Measurements from ENCODE around the gene GPR17. TPM values are rescaled to one million over a fixed set of nuclear protein-coding genes. Genes with fewer than 3 reads are reported as not detected.

GPR17 gene
- total and polyA plus RNA-seq, 2 experiments from 2014 or later, result not detected

DNA sequence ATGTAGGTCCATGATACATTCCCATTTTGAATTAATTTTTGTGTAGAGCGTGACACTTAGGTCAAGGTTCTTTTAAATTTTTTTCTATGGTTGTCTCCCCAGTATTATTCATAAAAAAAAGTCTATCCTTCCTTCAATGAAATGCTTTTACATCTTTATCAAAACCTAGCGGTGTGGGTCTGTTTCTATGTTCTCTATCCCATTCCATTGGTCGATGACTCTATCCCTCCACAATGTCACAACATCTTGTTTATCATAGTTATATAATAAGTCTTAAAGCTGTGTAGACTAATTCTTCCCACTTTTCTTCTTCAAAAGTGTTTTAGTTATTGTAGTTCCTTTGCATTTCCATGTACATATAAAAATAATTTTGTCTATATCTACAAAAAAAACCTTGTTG lies 47.2 kb upstream of the GPR17 start:
- Histone ChIP-seq H3K36me3 (ENCODE audit: insufficient read depth) (no peaks in the 10 kb centered on the region), H3K4me2 (no peak overlapping the region), H2AFZ (no peak overlapping the region), H3K79me2 (replicated peaks; ENCODE audit: insufficient read depth) (no peaks in the 10 kb centered on the region), H3K27me3 (ENCODE audit: insufficient read depth) (no peaks in the 10 kb centered on the region), H3K4me1 (ENCODE audit: insufficient read depth) (no peaks in the 10 kb centered on the region), H3F3A (replicated peaks; ENCODE audit: low read depth) (no peaks in the 10 kb centered on the region), H3K9me2 (ENCODE audit: insufficient read depth) (no peaks in the 10 kb centered on the region), H3K4me3 (no peak overlapping the region), H3K27ac (ENCODE audit: low read depth) (no peak overlapping the region), H4K20me1 (replicated peaks; ENCODE audit: insufficient read depth) (no peaks in the 10 kb centered on the region)
- no peak for DNase-seq (ENCODE audit: low spot score)
- Mint-ChIP-seq H3K27me3 (ENCODE audit: insufficient read depth, low read depth, poor library complexity) (peaks cover 2% of the 10 kb centered on the region), H3K36me3 (ENCODE audit: low read depth) (no peaks in the 10 kb centered on the region), H3K27ac (no peak overlapping the region), H3K4me3 (no peak overlapping the region), H3K4me1 (no peaks in the 10 kb centered on the region), H3K9me3 (no peaks in the 10 kb centered on the region)
- TF ChIP-seq NANOG (IDR thresholded peaks at IDR 0.05; ENCODE audit: borderline replicate concordance), result no peak
- TF ChIP-seq, protein P1, sequence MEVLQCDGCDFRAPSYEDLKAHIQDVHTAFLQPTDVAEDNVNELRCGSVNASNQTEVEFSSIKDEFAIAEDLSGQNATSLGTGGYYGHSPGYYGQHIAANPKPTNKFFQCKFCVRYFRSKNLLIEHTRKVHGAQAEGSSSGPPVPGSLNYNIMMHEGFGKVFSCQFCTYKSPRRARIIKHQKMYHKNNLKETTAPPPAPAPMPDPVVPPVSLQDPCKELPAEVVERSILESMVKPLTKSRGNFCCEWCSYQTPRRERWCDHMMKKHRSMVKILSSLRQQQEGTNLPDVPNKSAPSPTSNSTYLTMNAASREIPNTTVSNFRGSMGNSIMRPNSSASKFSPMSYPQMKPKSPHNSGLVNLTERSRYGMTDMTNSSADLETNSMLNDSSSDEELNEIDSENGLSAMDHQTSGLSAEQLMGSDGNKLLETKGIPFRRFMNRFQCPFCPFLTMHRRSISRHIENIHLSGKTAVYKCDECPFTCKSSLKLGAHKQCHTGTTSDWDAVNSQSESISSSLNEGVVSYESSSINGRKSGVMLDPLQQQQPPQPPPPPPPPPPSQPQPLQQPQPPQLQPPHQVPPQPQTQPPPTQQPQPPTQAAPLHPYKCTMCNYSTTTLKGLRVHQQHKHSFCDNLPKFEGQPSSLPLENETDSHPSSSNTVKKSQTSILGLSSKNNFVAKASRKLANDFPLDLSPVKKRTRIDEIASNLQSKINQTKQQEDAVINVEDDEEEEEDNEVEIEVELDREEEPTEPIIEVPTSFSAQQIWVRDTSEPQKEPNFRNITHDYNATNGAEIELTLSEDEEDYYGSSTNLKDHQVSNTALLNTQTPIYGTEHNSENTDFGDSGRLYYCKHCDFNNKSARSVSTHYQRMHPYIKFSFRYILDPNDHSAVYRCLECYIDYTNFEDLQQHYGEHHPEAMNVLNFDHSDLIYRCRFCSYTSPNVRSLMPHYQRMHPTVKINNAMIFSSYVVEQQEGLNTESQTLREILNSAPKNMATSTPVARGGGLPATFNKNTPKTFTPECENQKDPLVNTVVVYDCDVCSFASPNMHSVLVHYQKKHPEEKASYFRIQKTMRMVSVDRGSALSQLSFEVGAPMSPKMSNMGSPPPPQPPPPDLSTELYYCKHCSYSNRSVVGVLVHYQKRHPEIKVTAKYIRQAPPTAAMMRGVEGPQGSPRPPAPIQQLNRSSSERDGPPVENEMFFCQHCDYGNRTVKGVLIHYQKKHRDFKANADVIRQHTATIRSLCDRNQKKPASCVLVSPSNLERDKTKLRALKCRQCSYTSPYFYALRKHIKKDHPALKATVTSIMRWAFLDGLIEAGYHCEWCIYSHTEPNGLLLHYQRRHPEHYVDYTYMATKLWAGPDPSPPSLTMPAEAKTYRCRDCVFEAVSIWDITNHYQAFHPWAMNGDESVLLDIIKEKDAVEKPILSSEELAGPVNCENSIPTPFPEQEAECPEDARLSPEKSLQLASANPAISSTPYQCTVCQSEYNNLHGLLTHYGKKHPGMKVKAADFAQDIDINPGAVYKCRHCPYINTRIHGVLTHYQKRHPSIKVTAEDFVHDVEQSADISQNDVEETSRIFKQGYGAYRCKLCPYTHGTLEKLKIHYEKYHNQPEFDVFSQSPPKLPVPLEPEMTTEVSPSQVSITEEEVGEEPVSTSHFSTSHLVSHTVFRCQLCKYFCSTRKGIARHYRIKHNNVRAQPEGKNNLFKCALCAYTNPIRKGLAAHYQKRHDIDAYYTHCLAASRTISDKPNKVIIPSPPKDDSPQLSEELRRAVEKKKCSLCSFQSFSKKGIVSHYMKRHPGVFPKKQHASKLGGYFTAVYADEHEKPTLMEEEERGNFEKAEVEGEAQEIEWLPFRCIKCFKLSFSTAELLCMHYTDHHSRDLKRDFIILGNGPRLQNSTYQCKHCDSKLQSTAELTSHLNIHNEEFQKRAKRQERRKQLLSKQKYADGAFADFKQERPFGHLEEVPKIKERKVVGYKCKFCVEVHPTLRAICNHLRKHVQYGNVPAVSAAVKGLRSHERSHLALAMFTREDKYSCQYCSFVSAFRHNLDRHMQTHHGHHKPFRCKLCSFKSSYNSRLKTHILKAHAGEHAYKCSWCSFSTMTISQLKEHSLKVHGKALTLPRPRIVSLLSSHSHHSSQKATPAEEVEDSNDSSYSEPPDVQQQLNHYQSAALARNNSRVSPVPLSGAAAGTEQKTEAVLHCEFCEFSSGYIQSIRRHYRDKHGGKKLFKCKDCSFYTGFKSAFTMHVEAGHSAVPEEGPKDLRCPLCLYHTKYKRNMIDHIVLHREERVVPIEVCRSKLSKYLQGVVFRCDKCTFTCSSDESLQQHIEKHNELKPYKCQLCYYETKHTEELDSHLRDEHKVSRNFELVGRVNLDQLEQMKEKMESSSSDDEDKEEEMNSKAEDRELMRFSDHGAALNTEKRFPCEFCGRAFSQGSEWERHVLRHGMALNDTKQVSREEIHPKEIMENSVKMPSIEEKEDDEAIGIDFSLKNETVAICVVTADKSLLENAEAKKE (CRISPR knock-in tag; IDR thresholded peaks at IDR 0.05), result no peak
- TF ChIP-seq ZNF114 (CRISPR knock-in tag; IDR thresholded peaks at IDR 0.05), result no peak
- no peak for TF ChIP-seq POLR2AphosphoS5 (IDR thresholded peaks at IDR 0.05; ENCODE audit: low read depth)
- TF ChIP-seq ZNF331 (CRISPR knock-in tag; IDR thresholded peaks at IDR 0.05; ENCODE audit: low read depth), result no peak
- no peak for TF ChIP-seq EZH2phosphoT487 (IDR thresholded peaks at IDR 0.05; ENCODE audit: unreplicated experiment)
- no peak for TF ChIP-seq JUNB (IDR thresholded peaks at IDR 0.05; ENCODE audit: unreplicated experiment)
- no peak for TF ChIP-seq STAT1 (IDR thresholded peaks at IDR 0.05; ENCODE audit: unreplicated experiment)
- TF ChIP-seq, protein P2, sequence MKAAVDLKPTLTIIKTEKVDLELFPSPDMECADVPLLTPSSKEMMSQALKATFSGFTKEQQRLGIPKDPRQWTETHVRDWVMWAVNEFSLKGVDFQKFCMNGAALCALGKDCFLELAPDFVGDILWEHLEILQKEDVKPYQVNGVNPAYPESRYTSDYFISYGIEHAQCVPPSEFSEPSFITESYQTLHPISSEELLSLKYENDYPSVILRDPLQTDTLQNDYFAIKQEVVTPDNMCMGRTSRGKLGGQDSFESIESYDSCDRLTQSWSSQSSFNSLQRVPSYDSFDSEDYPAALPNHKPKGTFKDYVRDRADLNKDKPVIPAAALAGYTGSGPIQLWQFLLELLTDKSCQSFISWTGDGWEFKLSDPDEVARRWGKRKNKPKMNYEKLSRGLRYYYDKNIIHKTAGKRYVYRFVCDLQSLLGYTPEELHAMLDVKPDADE (IDR thresholded peaks at IDR 0.05), result no peak
- TF ChIP-seq, protein P3, sequence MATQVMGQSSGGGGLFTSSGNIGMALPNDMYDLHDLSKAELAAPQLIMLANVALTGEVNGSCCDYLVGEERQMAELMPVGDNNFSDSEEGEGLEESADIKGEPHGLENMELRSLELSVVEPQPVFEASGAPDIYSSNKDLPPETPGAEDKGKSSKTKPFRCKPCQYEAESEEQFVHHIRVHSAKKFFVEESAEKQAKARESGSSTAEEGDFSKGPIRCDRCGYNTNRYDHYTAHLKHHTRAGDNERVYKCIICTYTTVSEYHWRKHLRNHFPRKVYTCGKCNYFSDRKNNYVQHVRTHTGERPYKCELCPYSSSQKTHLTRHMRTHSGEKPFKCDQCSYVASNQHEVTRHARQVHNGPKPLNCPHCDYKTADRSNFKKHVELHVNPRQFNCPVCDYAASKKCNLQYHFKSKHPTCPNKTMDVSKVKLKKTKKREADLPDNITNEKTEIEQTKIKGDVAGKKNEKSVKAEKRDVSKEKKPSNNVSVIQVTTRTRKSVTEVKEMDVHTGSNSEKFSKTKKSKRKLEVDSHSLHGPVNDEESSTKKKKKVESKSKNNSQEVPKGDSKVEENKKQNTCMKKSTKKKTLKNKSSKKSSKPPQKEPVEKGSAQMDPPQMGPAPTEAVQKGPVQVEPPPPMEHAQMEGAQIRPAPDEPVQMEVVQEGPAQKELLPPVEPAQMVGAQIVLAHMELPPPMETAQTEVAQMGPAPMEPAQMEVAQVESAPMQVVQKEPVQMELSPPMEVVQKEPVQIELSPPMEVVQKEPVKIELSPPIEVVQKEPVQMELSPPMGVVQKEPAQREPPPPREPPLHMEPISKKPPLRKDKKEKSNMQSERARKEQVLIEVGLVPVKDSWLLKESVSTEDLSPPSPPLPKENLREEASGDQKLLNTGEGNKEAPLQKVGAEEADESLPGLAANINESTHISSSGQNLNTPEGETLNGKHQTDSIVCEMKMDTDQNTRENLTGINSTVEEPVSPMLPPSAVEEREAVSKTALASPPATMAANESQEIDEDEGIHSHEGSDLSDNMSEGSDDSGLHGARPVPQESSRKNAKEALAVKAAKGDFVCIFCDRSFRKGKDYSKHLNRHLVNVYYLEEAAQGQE (IDR thresholded peaks at IDR 0.05; ENCODE audit: unreplicated experiment), result no peak
- TF ChIP-seq, protein P4, sequence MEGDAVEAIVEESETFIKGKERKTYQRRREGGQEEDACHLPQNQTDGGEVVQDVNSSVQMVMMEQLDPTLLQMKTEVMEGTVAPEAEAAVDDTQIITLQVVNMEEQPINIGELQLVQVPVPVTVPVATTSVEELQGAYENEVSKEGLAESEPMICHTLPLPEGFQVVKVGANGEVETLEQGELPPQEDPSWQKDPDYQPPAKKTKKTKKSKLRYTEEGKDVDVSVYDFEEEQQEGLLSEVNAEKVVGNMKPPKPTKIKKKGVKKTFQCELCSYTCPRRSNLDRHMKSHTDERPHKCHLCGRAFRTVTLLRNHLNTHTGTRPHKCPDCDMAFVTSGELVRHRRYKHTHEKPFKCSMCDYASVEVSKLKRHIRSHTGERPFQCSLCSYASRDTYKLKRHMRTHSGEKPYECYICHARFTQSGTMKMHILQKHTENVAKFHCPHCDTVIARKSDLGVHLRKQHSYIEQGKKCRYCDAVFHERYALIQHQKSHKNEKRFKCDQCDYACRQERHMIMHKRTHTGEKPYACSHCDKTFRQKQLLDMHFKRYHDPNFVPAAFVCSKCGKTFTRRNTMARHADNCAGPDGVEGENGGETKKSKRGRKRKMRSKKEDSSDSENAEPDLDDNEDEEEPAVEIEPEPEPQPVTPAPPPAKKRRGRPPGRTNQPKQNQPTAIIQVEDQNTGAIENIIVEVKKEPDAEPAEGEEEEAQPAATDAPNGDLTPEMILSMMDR (conservative IDR thresholded peaks at IDR 0.05; ENCODE audit: low read depth in 2 of 2), result no peak
- no peak for TF ChIP-seq EZH2 (IDR thresholded peaks at IDR 0.05; ENCODE audit: low read depth, unreplicated experiment)
- no peak for TF ChIP-seq CREB1 (CRISPR knock-in tag; IDR thresholded peaks at IDR 0.05; ENCODE audit: low read depth)
- ATAC-seq, result no peak

All from GM23338 (cell line).